A549 (cell line): ENCODE data around the gene SIPA1.

Experiments used
- EP300 ChIP-seq, 2 experiments: fragments of >200 bp; sonication (Bioruptor Twin); formaldehyde crosslinking; IDR thresholded peaks; 2 replicates in 1 of 2; 3 replicates in 1 of 2; pipeline ENCODE4 v1.6.1; 2016 to 2017
- MAFK ChIP-seq: fragments of 450-650 bp; IDR thresholded peaks from 2 replicates; pipeline ENCODE4 v1.6.1; 2014; ENCODE audit not compliant: partially characterized antibody
- MAZ ChIP-seq: fragments of 150-350 bp; IDR thresholded peaks from 2 replicates; pipeline ENCODE4 v1.6.1; 2014; ENCODE audit warnings: antibody characterized with exemption, low read depth, low read length, borderline replicate concordance

- TF ChIP-seq EP300 (IDR thresholded peaks at IDR 0.05) (no peak), MAZ (no peak), MAFK (no peak)
These were observed 44.1 kb upstream of the SIPA1 start for GRCh38 chr11:65593518-65594414.
